GM23248 (cell line): Measurements from ENCODE around the gene MAB21L3.

Experiments used
- EZH2 ChIP-seq: fragments of 200-600 bp; sonication (generic); IDR thresholded peaks from 2 replicates; pipeline ENCODE4 v1.6.1; 2018; ENCODE audit warnings: antibody characterized with exemption, mild to moderate bottlenecking; ENCODE audit not compliant: insufficient read depth, poor library complexity, severe bottlenecking
- EZH2phosphoT487 ChIP-seq: fragments of 200-600 bp; sonication (generic); IDR thresholded peaks from 2 replicates; pipeline ENCODE4 v1.6.1; 2018; ENCODE audit warnings: antibody characterized with exemption, moderate library complexity, mild to moderate bottlenecking, low read depth; ENCODE audit not compliant: insufficient read depth

DNA sequence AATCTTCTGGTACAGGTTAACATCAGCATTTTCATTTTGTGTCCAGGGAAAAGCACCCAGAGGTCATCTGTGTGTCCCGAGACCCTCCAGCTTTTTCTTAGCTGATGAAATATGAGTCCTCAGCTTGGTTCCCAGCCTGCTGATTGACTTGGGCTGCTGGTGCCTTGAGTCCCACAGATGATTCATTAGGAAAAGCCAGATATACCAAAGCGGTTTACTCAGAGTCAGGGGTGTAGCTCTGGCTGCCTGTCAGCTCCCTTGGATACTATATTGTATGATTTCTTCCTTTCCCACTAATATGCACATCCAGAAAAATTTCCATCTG is 43.7 kb upstream of the MAB21L3 start:
- TF ChIP-seq EZH2 = no peak
- no peak for TF ChIP-seq EZH2phosphoT487
